Activated CD4-positive, alpha-beta T cell treated with anti-CD3 and anti-CD28 coated beads, Interleukin-2, amount 50 U/mL, for 24 hours (primary cell): ENCODE data around the gene PRKAG2.

ENCODE experiments used
- DNase-seq, 2 donors: peaks; one replicate each; pipeline ENCODE4 v3.0.0-alpha.2; 2020; ENCODE audit warnings: low read depth in 1 of 2, low spot score in 1 of 2

PRKAG2 gene

GRCh38 chr7:151663382-151664100 lies 213.4 kb downstream of the PRKAG2 start:
- no peak for DNase-seq

GRCh38 chr7:151662251-151662826 lies 214.6 kb downstream of the PRKAG2 start:
- no peak for DNase-seq

- DNase-seq = no peak
Measured at GRCh38 chr7:151661587-151661986, 215.3 kb downstream of the PRKAG2 start.

GRCh38 chr7:151660141-151660540 lies 216.8 kb downstream of the PRKAG2 start:
- DNase-seq = no peak

GRCh38 chr7:151659219-151659618 lies 217.7 kb downstream of the PRKAG2 start:
- DNase-seq = no peak

- no peak for DNase-seq
Measured at GRCh38 chr7:151658778-151659177, 218.1 kb downstream of the PRKAG2 start.

GRCh38 chr7:151657173-151657572 lies 219.7 kb downstream of the PRKAG2 start:
- no peak for DNase-seq

- no peak for DNase-seq
Measured at GRCh38 chr7:151655555-151655954, 221.4 kb downstream of the PRKAG2 start.

- DNase-seq = no peak
Measured at GRCh38 chr7:151652111-151652510, 224.8 kb downstream of the PRKAG2 start.

- no peak for DNase-seq
Measured at GRCh38 chr7:151650161-151650560, 226.8 kb downstream of the PRKAG2 start.

GRCh38 chr7:151648429-151648828 lies 228.5 kb downstream of the PRKAG2 start:
- no peak for DNase-seq

- no peak for DNase-seq
Measured at GRCh38 chr7:151647874-151648273, 229.0 kb downstream of the PRKAG2 start.

GRCh38 chr7:151647006-151647405 lies 229.9 kb downstream of the PRKAG2 start:
- DNase-seq = no peak

- no peak for DNase-seq
Measured at GRCh38 chr7:151645311-151645710, 231.6 kb downstream of the PRKAG2 start.

- DNase-seq = no peak
Measured at GRCh38 chr7:151644554-151644953, 232.4 kb downstream of the PRKAG2 start.

GRCh38 chr7:151642746-151643145 lies 234.2 kb downstream of the PRKAG2 start:
- no peak for DNase-seq

GRCh38 chr7:151641587-151641986 lies 235.3 kb downstream of the PRKAG2 start:
- no peak for DNase-seq

GRCh38 chr7:151637781-151638261 lies 239.1 kb downstream of the PRKAG2 start:
- no peak for DNase-seq

- no peak for DNase-seq
Measured at GRCh38 chr7:151634643-151635042, 242.3 kb downstream of the PRKAG2 start.

GRCh38 chr7:151633516-151633812 lies 243.5 kb downstream of the PRKAG2 start:
- DNase-seq = no peak

- DNase-seq = peak; percentile 23 to 54
Measured at GRCh38 chr7:151632750-151633515, 244.0 kb downstream of the PRKAG2 start.
